Neural cell (in vitro differentiated cells): Measurements from ENCODE around the gene EPB41L2. TPM values are rescaled to one million over a fixed set of nuclear protein-coding genes. Genes with fewer than 3 reads are reported as not detected.

Source experiments
- H2AFZ ChIP-seq: fragments of 200-600, 300-800 bp; sonication (generic), shearing (Covaris generic); 2 replicates; pipeline ENCODE4 v1.6.0; 2014; ENCODE audit warnings: low read depth, mild to moderate bottlenecking, antibody characterized with exemption, low read length, moderate library complexity
- H3F3A ChIP-seq: fragments of 200-600 bp; shearing (Covaris generic); 2 replicates; pipeline ENCODE4 v1.6.1; 2016; ENCODE audit warnings: mild to moderate bottlenecking, moderate library complexity, mixed read lengths, antibody characterized with exemption, low read length; ENCODE audit not compliant: insufficient read depth, poor library complexity, severe bottlenecking
- H3K27ac ChIP-seq: fragments of 200-600, 300-800 bp; sonication (generic), shearing (Covaris generic); 2 replicates; pipeline ENCODE4 v1.5.1; 2014; ENCODE audit warnings: mild to moderate bottlenecking, low read length, moderate library complexity
- H3K27me3 ChIP-seq: fragments of 300-800, 200-600 bp; sonication (generic), shearing (Covaris generic); 2 replicates; pipeline ENCODE4 v1.6.0; 2014; ENCODE audit warnings: mild to moderate bottlenecking, low read depth, low read length, moderate library complexity; ENCODE audit not compliant: insufficient read depth
- H3K36me3 ChIP-seq: fragments of 300-800, 200-600 bp; sonication (generic), shearing (Covaris generic); 2 replicates; pipeline ENCODE4 v1.5.1; 2014; ENCODE audit warnings: mild to moderate bottlenecking, antibody characterized with exemption, low read length, moderate library complexity; ENCODE audit not compliant: insufficient read depth
- H3K4me2 ChIP-seq: fragments of 300-800, 200-600 bp; sonication (generic), shearing (Covaris generic); 2 replicates; pipeline ENCODE4 v1.6.0; 2014; ENCODE audit warnings: mild to moderate bottlenecking, low read length
- H3K4me3 ChIP-seq: fragments of 300-800, 200-600 bp; sonication (generic), shearing (Covaris generic); 2 replicates; pipeline ENCODE4 v1.5.1; 2014; ENCODE audit warnings: mild to moderate bottlenecking, low read length, moderate library complexity
- H3K79me2 ChIP-seq: fragments of 200-600 bp; shearing (Covaris generic); replicated peaks from 2 replicates; pipeline ENCODE4 v1.6.0; 2014; ENCODE audit warnings: mild to moderate bottlenecking, low read length, moderate library complexity; ENCODE audit not compliant: insufficient read depth
- H3K9ac ChIP-seq: fragments of 300-800, 200-600 bp; sonication (generic), shearing (Covaris generic); 2 replicates; pipeline ENCODE4 v1.6.1; 2016; ENCODE audit warnings: mild to moderate bottlenecking, low read length, mixed read lengths
- H3K9me2 ChIP-seq: fragments of 200-600 bp; shearing (Covaris generic); 2 replicates; pipeline ENCODE4 v1.6.1; 2016; ENCODE audit warnings: mild to moderate bottlenecking, low read length, mixed read lengths; ENCODE audit not compliant: insufficient read depth
- H3K9me3 ChIP-seq: fragments of 200-600, 300-800 bp; sonication (generic), shearing (Covaris generic); 2 replicates; pipeline ENCODE4 v1.6.1; 2016; ENCODE audit warnings: mild to moderate bottlenecking, mixed run types, low read length, moderate library complexity, mixed read lengths
- H4K20me1 ChIP-seq: fragments of 200-600 bp; shearing (Covaris generic); 2 replicates; pipeline ENCODE4 v1.6.1; 2016; ENCODE audit warnings: mild to moderate bottlenecking, mixed run types; ENCODE audit not compliant: insufficient read depth
- EP300 ChIP-seq: fragments of 450-650 bp; conservative IDR thresholded peaks from 2 replicates; pipeline ENCODE4 v1.6.1; 2014; ENCODE audit warnings: antibody characterized with exemption, mild to moderate bottlenecking, moderate library complexity; ENCODE audit not compliant: poor library complexity, severe bottlenecking
- EZH2 ChIP-seq: fragments of 200-600, 300-800 bp; shearing (Covaris generic), sonication (generic); IDR thresholded peaks from 2 replicates; pipeline ENCODE4 v1.6.1; 2014; ENCODE audit warnings: antibody characterized with exemption, low read length, borderline replicate concordance, mild to moderate bottlenecking; ENCODE audit not compliant: insufficient read depth, poor library complexity, severe bottlenecking
- MXI1 ChIP-seq: fragments of 450-650 bp; conservative IDR thresholded peaks from 2 replicates; pipeline ENCODE4 v1.6.1; 2014; ENCODE audit warnings: antibody characterized with exemption, mild to moderate bottlenecking; ENCODE audit not compliant: poor library complexity, severe bottlenecking
- POLR2AphosphoS5 ChIP-seq: IDR thresholded peaks from 2 replicates; pipeline ENCODE4 v1.6.1; 2012
- RAD21 ChIP-seq: fragments of 450-650 bp; conservative IDR thresholded peaks from 2 replicates; pipeline ENCODE4 v1.6.1; 2014; ENCODE audit warnings: antibody characterized with exemption, mild to moderate bottlenecking, moderate library complexity
- SMC3 ChIP-seq: fragments of 450-650 bp; conservative IDR thresholded peaks from 2 replicates; pipeline ENCODE4 v1.6.1; 2014; ENCODE audit warnings: antibody characterized with exemption, mild to moderate bottlenecking, moderate library complexity; ENCODE audit not compliant: poor library complexity
- TAF1 ChIP-seq: IDR thresholded peaks from 2 replicates; pipeline ENCODE4 v1.6.1; 2012; ENCODE audit warnings: low read depth
- polyA plus RNA-seq: library from polyadenylated mRNA; depleted of rRNA; stranded (reverse); fragments of >200 nt; gene quantifications from 2 replicates; pipeline ENCODE4 v1.2.3, GENCODE V29; 2014
- TF ChIP-seq, protein P1 (sequence below): IDR thresholded peaks from 2 replicates; pipeline ENCODE4 v1.6.1; 2012; ENCODE audit warnings: borderline replicate concordance
- TF ChIP-seq, protein P2 (sequence below): fragments of 450-650 bp; IDR thresholded peaks from 2 replicates; pipeline ENCODE4 v1.5.1; 2014; ENCODE audit warnings: antibody characterized with exemption, mild to moderate bottlenecking, moderate library complexity; ENCODE audit not compliant: poor library complexity, severe bottlenecking

EPB41L2 gene
- polyA plus RNA-seq, 1 donor from 2014 or later: 13.5 TPM

DNA sequence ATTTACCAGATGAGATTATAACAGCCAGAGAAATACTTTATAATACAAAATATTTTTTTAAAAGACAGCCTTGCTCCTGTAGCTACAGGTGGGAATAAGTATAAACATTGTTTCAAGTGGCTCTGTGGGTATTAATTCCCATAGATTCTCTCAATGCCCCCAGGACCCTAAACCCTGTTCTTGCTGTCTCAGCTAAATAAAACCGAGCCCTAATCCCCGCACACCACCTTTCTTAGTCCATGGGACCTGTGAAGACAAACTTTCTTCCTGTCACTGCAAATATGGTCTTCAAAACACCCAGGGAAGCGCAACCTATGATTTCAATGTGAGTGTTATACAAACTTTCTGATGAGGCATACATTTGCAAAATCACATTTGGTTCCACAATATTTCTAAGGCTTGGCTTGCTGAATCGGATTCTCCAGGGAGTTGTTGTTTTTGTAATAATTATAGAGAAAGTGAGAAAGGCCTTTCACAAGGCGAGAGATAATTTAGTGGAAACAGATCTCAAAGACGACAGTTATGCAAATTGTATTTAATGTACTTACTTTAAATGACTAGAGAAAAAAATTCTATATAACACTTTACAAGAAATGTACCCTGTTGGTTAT, 224.7 kb downstream of the EPB41L2 start:
- H3K4me3 ChIP-seq: no peak overlapping the region
- no peak overlapping the region for H3K9ac ChIP-seq
- H3K79me2 ChIP-seq: no peaks in the 10 kb centered on the region
- no peak overlapping the region for H2AFZ ChIP-seq
- H3F3A ChIP-seq: no peaks in the 10 kb centered on the region
- no peaks in the 10 kb centered on the region for H3K9me2 ChIP-seq
- H3K36me3 ChIP-seq: no peaks in the 10 kb centered on the region
- H3K27ac ChIP-seq: no peak overlapping the region
- TF ChIP-seq RAD21: no peak
- TF ChIP-seq, protein P1, sequence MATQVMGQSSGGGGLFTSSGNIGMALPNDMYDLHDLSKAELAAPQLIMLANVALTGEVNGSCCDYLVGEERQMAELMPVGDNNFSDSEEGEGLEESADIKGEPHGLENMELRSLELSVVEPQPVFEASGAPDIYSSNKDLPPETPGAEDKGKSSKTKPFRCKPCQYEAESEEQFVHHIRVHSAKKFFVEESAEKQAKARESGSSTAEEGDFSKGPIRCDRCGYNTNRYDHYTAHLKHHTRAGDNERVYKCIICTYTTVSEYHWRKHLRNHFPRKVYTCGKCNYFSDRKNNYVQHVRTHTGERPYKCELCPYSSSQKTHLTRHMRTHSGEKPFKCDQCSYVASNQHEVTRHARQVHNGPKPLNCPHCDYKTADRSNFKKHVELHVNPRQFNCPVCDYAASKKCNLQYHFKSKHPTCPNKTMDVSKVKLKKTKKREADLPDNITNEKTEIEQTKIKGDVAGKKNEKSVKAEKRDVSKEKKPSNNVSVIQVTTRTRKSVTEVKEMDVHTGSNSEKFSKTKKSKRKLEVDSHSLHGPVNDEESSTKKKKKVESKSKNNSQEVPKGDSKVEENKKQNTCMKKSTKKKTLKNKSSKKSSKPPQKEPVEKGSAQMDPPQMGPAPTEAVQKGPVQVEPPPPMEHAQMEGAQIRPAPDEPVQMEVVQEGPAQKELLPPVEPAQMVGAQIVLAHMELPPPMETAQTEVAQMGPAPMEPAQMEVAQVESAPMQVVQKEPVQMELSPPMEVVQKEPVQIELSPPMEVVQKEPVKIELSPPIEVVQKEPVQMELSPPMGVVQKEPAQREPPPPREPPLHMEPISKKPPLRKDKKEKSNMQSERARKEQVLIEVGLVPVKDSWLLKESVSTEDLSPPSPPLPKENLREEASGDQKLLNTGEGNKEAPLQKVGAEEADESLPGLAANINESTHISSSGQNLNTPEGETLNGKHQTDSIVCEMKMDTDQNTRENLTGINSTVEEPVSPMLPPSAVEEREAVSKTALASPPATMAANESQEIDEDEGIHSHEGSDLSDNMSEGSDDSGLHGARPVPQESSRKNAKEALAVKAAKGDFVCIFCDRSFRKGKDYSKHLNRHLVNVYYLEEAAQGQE: no peak
- TF ChIP-seq EP300: no peak
- TF ChIP-seq MXI1: no peak
- TF ChIP-seq EZH2: no peak
- TF ChIP-seq POLR2AphosphoS5: no peak
- no peak for TF ChIP-seq TAF1
- TF ChIP-seq, protein P2, sequence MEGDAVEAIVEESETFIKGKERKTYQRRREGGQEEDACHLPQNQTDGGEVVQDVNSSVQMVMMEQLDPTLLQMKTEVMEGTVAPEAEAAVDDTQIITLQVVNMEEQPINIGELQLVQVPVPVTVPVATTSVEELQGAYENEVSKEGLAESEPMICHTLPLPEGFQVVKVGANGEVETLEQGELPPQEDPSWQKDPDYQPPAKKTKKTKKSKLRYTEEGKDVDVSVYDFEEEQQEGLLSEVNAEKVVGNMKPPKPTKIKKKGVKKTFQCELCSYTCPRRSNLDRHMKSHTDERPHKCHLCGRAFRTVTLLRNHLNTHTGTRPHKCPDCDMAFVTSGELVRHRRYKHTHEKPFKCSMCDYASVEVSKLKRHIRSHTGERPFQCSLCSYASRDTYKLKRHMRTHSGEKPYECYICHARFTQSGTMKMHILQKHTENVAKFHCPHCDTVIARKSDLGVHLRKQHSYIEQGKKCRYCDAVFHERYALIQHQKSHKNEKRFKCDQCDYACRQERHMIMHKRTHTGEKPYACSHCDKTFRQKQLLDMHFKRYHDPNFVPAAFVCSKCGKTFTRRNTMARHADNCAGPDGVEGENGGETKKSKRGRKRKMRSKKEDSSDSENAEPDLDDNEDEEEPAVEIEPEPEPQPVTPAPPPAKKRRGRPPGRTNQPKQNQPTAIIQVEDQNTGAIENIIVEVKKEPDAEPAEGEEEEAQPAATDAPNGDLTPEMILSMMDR: no peak
- no peak for TF ChIP-seq SMC3
- no peaks in the 10 kb centered on the region for H4K20me1 ChIP-seq
- H3K27me3 ChIP-seq: no peaks in the 10 kb centered on the region
- no peaks in the 10 kb centered on the region for H3K9me3 ChIP-seq
- H3K4me2 ChIP-seq: no peak overlapping the region

DNA sequence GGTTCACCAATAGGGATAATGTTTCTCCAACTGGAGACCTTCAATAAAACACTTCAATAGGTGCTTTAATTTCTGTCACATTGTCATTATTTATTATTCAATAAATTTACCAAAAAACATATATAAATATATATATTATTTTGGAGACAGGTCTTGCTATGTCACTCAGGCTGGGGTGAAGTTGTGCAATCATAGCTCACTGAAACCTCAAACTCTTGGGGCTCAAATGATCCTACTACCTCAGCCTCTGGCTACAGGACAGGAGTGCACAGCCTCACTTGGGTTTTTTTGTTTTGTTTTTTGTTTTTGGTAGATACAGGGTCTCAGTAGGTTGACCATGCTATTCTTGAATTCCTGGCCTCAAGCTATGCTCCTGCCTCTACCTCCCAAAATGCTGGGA, 226.0 kb downstream of the EPB41L2 start:
- TF ChIP-seq, protein P2: no peak
- TF ChIP-seq RAD21: no peak
- TF ChIP-seq EP300: no peak
- TF ChIP-seq, protein P1: no peak
- no peak for TF ChIP-seq EZH2
- TF ChIP-seq MXI1: no peak
- TF ChIP-seq TAF1: no peak
- TF ChIP-seq SMC3: no peak
- TF ChIP-seq POLR2AphosphoS5: no peak
- Histone ChIP-seq H3K9ac (no peak overlapping the region), H3K4me2 (no peak overlapping the region), H3K27me3 (no peaks in the 10 kb centered on the region), H3K79me2 (no peaks in the 10 kb centered on the region), H4K20me1 (no peaks in the 10 kb centered on the region), H3K36me3 (no peaks in the 10 kb centered on the region), H3K9me2 (no peaks in the 10 kb centered on the region), H3K9me3 (no peaks in the 10 kb centered on the region), H2AFZ (no peak overlapping the region), H3K27ac (no peak overlapping the region), H3K4me3 (no peak overlapping the region), H3F3A (no peaks in the 10 kb centered on the region)
